K562 (cell line): Measurements from ENCODE around the gene IGSF21.

ENCODE experiments used
- FOXK1 ChIP-seq: sonication (generic); formaldehyde crosslinking; IDR thresholded peaks from 2 replicates; pipeline ENCODE4 v1.8.0; 2022; ENCODE audit warnings: missing genetic modification reagents, mild to moderate bottlenecking, borderline replicate concordance
- JUND ChIP-seq, 2 experiments: IDR thresholded peaks; 2 replicates in 1 of 2; 3 replicates in 1 of 2; pipeline ENCODE4 v1.6.1; 2011; ENCODE audit warnings: borderline replicate concordance in 2 of 2, low read depth in 2 of 2, low read length in 2 of 2, improper control_type of control experiment in 1 of 2, missing biosample characterization in 1 of 2, missing genetic modification characterization in 1 of 2, missing genetic modification reagents in 1 of 2
- NRF1 ChIP-seq, 2 experiments: fragments of 450-650 bp; IDR thresholded peaks in 1 of 2; conservative IDR thresholded peaks in 1 of 2; 2 replicates each; pipeline ENCODE4 v1.6.1; 2014; ENCODE audit warnings: mild to moderate bottlenecking in 2 of 2
- ZNF140 ChIP-seq: fragments of 250-450 bp; sonication (Bioruptor Pico); IDR thresholded peaks from 2 replicates; pipeline ENCODE4 v1.8.0; 2021; ENCODE audit warnings: moderate library complexity, mild to moderate bottlenecking, inconsistent platforms
- TF ChIP-seq, protein P1 (sequence below): fragments of 450-650 bp; IDR thresholded peaks from 2 replicates; pipeline ENCODE4 v1.6.1; 2018; ENCODE audit warnings: mild to moderate bottlenecking, low read depth; ENCODE audit not compliant: partially characterized antibody

DNA sequence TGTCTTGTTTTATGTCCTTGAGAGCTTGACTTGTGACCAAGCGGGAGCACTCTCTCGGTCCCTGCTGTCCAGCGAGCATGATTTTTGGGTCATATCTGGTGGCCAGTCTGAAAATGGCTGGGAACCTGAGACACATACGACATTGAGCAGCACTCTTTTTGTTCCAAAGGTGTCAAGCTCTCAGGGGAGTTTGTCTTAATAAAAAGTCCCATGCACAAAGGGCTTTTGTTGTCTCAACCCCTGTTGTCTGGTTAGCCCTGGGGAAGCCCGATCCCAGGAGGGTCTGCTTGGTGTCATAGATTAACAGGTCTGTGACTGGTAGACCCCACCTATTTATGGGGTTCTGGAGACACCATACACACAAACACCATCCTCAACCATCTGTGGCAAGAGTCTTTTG lies 315.4 kb downstream of the IGSF21 start:
- TF ChIP-seq FOXK1 (no peak), JUND (IDR thresholded peaks at IDR 0.05; ENCODE audit: borderline replicate concordance, low read depth, low read length) (no peak), JUND (tag; IDR thresholded peaks at IDR 0.05; ENCODE audit: borderline replicate concordance, low read depth, low read length) (no peak), ZNF140 (CRISPR knock-in tag) (no peak), NRF1 (conservative IDR thresholded peaks at IDR 0.05 in 1 of 2, IDR thresholded peaks at IDR 0.05 in 1 of 2) (no peak)
- TF ChIP-seq, protein P1, sequence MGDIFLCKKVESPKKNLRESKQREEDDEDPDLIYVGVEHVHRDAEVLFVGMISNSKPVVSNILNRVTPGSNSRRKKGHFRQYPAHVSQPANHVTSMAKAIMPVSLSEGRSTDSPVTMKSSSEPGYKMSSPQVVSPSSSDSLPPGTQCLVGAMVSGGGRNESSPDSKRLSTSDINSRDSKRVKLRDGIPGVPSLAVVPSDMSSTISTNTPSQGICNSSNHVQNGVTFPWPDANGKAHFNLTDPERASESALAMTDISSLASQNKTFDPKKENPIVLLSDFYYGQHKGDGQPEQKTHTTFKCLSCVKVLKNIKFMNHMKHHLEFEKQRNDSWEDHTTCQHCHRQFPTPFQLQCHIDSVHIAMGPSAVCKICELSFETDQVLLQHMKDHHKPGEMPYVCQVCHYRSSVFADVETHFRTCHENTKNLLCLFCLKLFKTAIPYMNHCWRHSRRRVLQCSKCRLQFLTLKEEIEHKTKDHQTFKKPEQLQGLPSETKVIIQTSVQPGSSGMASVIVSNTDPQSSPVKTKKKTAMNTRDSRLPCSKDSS, result no peak
